Testis (tissue), 2 donors: ENCODE measurements around the gene SLC5A6.

Experiments
- POLR2A ChIP-seq: fragments of 450-650 bp; IDR thresholded peaks from one replicate; pipeline ENCODE4 v1.6.1; 2017; ENCODE audit warnings: antibody characterized with exemption, mild to moderate bottlenecking, moderate library complexity
- TF ChIP-seq, protein P1 (sequence below), 3 experiments: fragments of 450-650 bp in 2 of 3; fragments of 200-600 bp in 1 of 3; sonication (generic) in 1 of 3; IDR thresholded peaks; one replicate each; pipeline ENCODE4 v1.5.1; 2016 to 2019; ENCODE audit warnings: antibody characterized with exemption in 3 of 3, mild to moderate bottlenecking in 2 of 3, moderate library complexity in 1 of 3

DNA sequence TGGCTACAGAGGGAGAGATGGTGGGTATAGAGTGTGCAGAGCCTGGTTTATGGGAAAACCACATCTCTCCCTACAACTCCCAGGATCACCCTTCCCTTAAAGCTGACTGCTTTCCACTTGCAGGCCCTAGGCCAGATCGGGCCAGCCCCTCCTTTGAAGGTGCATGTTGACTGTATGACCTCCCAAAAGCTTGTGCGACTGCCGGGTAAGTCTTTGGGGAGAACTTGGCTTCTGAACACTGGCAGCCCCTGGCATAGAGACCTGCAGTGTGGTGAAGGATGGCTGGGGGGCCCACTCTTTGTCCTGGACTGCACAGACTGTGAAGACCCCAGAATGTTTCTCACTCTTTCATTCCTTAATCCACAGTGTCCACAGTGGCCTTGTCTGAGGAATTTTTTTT is 24.6 kb upstream of the SLC5A6 start:
- TF ChIP-seq, protein P1, sequence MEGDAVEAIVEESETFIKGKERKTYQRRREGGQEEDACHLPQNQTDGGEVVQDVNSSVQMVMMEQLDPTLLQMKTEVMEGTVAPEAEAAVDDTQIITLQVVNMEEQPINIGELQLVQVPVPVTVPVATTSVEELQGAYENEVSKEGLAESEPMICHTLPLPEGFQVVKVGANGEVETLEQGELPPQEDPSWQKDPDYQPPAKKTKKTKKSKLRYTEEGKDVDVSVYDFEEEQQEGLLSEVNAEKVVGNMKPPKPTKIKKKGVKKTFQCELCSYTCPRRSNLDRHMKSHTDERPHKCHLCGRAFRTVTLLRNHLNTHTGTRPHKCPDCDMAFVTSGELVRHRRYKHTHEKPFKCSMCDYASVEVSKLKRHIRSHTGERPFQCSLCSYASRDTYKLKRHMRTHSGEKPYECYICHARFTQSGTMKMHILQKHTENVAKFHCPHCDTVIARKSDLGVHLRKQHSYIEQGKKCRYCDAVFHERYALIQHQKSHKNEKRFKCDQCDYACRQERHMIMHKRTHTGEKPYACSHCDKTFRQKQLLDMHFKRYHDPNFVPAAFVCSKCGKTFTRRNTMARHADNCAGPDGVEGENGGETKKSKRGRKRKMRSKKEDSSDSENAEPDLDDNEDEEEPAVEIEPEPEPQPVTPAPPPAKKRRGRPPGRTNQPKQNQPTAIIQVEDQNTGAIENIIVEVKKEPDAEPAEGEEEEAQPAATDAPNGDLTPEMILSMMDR (IDR thresholded peaks at IDR 0.05): no peak
- TF ChIP-seq POLR2A: no peak
